NCI-H2107 (cell line): ENCODE results near the gene TMEM184A.

Experiments
- DNase-seq: peaks from one replicate; lab custom pipeline; 2025; lab: John Stamatoyannopoulos, UW

Gene TMEM184A

GRCh38 chr7:1539181-1539881, 16.7 kb downstream of the TMEM184A start:
- no peak for DNase-seq

DNA sequence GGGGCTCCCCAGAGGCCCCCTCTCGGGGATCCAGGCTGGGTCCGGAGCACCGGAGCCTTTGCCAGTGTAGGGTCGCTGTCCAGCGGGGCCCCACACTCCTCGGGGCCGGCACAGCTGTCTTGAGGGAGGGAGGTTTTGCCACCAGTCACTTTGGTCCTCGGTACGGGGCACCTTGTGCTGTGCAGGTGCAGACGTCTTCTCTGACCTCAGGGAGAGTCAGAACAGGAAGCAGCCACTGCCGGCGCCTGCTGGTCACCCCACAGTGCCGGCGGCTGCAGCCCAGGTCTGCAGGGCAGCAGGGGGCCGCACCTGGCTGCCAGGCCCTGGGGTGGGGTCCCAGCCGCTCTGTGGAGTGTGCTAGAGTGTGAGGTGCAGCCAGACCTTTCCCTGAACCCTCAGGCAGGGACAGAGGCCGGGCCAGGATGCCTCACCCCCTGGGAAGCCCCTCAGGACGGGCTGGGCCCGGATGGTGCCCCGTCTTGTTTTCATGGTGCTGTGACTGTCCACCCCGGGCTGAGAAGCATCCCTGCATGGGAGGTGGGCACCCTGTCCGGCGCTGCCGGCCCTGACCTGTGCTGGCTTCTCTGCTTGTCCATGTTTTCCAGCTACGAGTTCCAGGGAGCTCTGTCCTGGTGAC, 17.3 kb downstream of the TMEM184A start:
- no peak for DNase-seq

- no peak for DNase-seq
Observed at GRCh38 chr7:1537535-1538412, 18.2 kb downstream of the TMEM184A start.

DNA sequence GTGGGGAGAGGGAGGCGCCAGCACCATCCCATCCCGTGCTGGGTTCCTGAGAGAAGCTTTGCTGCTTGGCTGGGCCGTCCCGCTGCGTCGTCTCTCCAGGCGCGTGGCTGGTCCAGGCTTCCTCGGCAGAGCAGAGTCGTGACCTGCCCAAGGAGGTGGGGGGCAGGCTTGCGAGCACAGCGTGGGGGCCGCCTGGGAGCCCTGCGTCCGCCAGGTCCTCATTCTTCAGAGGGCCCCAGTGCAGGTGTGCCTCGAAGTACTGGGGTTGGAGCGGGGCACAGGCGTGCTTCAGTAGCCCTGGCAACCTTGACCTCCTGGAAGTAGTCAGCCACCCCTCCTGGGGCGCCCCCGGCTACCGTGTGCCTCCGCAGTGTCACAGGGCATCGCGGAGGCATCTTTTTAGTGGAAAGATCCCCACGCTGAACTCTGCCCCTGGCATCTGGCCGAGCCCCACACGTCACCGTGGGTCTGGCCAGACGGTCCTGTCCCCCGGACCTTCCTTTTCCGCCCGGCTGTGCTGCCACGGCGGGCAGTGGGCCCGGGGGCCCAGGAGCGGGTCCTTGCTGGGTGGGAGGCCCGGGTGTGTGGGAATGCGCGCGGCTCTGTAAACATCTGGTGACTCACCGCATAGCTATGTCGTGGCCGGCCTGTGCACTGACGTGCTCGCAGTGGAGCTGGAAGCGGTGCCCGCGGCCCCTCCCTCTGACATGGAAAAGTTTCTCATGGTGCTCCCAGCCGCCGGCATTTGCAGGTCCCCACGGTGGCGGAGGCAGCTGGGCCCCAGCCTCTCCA, 19.1 kb downstream of the TMEM184A start:
- no peak for DNase-seq

DNA sequence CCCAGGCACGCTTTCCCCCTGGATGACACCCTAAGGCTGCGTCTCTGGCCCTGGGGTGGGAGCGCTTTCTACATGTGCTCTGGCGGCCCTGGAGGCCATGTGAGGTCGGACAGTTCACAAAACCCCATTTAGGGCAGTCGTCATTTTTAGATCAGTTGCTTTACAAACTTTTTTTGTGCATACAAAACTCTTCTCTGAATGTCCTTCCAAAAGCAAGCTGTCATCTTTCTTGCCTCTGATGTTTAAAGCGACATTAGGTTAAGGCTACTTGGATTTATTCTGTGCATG, 19.6 kb downstream of the TMEM184A start:
- no peak for DNase-seq

DNA sequence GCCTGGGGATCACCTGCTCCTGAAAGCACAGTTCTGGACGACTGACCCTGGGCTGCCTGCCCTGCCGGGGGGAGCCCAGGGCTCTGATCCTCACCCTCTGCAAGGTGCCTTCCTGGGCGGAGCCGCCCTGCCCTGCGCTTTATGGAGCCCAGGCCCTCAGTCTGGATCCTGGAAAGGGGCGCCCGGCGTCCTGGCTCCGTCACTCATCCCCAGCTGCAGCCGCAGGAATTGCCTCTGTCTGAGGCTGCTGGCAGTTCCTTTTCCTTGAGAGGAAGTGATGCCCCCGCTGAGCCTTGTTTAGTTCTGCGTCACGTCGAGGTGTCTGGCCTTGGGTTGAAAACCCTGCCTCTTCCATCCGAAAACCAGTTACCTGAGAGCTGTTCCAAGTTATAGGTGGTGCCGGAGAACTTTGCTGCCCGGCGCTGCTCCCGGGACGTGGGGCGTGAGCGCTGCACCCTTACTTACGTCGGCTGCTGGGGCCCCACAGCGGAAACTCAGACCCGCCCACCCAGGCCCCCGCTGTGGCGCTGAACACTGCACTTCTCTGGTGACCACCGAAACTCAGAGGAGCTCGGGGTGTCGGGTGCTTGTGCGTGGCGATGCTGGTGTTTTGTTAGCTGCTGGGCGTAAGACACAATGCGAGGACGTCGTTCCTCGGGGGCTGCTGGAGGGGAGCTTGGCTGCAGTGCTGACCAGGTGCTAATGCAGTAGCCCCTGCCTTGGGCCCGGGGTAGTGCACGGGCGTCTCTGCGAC, 20.1 kb downstream of the TMEM184A start:
- no peak for DNase-seq

GRCh38 chr7:1535100-1535458, 20.9 kb downstream of the TMEM184A start:
- DNase-seq = no peak

DNA sequence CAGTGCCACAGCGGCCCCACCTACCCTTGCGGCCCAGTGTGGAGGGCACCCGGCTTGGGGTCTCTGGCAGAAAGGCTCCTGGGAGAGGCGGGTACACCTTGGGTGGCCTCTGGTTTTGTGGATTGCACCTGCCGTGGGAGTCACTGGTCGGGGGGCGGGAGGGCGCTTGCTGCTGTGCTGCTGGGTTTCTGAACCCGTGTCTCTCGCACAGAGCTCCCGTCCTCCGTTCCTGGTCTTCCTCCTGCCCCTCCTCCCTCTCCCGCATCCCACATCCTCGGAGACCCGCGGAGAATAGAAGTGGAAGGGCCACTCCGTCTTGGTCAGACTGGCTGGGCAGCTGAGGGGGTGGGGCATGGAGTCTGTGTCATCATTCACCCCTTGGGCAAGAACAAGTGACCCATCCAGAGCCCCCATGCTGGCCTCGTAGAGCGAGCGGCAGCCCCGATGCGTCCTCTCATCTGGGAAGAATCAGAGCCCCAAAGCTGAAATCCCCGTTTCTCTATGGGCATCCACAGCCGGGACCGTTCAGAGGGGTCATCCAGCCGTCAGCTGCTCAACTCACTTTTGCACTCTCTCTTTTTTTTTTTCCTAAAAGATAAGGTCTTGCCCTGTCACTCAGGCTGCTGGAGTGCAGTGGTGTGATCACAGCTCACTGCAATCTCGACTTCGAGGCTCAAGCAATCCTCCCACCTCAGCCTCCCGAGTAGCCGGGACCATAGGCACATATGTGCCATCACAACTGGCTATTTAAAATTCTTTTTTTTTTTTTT, 21.5 kb downstream of the TMEM184A start:
- DNase-seq = no peak

- DNase-seq = no peak
Observed at GRCh38 chr7:1533547-1534329, 22.3 kb downstream of the TMEM184A start.

DNA sequence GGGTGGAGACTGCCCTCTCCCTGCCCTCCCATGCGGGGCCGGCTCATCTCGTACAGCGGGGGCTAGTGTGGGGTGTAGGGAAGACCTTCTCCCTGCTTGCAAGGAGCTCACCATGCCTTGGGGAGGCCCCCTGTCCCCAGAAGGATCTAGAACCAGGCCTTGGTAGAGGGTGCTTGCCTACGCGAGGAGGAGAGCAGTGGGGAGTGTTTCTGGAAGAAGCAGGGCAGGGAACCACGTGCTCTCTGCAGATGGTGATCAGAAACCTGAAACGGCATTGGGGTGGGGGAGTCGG, 22.8 kb downstream of the TMEM184A start:
- no peak for DNase-seq

GRCh38 chr7:1532456-1533254, 23.4 kb downstream of the TMEM184A start:
- no peak for DNase-seq

DNA sequence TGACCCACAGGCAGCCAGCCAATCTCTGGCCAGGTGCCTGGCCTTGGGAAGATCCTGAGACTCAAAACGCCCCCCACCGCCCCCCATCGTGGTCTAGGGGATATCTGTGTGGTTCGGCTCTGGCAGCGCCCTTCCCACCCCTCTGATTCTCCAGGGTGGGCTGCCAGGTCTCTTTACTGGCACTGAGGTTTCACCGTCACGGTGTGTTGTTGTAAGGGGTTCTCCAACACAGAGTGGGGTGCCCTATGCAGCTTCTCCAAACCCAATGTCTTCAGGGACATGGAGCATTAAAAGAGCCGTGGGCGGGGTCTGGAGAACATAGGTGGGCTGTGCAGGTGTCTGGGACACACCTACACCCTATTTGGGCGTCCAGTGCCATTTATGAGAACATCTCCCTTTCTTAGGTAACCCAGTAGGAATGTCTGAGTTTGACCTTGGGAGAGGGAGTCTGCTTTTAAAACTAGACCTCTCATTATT, 24.0 kb downstream of the TMEM184A start:
- no peak for DNase-seq

- no peak for DNase-seq
Observed at GRCh38 chr7:1531263-1531978, 24.6 kb downstream of the TMEM184A start.

- DNase-seq = no peak
Observed at GRCh38 chr7:1530946-1531262, 25.1 kb downstream of the TMEM184A start.

DNA sequence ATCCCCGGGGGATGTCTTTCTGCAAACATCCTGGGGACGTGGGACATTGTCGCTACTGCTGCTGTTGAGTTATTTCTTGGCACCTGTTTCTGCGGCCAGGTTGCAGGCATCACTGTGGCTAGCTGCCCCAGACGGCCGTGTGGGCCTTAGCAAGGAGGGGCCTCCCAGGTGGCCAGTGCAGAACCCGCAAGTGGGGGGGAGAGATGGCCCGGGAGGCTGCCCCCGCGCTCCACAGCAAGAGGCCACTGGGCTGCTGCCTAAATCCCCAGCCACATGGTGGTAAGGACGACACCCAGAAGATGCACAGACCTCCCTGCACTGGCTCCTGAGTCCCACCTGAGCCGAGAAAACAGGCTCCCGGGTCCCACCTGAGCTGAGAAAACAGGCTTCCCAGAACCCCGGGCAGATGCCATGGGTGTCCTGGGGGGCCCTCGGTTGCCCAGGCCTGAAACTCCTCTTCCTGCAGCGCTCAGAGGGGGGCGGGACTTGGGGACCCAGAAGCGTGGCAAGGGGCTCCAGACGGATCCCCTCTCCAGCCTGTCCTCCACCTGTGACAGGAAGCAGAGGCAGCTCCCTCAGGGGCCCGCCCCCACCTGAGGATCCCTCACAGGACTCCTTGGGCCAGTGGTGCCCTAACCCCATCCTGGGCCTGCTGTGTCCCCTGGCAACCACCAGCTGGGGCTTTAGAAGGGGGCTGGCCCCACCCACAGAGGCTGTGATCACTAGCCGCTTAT, 26.5 kb downstream of the TMEM184A start:
- no peak for DNase-seq

- no peak for DNase-seq
Observed at GRCh38 chr7:1526271-1526754, 29.7 kb downstream of the TMEM184A start.

DNA sequence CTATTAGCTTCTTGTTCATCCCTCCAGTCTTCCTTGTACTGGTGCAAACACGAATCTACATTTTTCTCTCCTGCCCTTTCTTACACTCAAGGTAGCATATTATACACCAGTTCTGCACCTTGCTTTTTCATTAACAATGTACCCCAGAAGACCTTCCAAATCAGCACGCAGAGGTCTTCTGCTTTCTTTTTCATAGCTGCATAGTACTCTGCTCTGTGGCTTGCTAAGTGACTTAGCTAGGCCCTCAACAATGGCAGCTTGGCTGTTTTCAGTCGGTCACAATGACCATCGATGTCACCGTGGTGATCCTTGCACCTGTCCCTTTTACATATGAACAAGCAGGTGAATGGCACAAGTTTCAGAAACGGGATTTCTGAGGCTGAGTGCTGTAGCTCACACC, 30.6 kb downstream of the TMEM184A start:
- no peak for DNase-seq

- DNase-seq = no peak
Observed at GRCh38 chr7:1523844-1524243, 32.2 kb downstream of the TMEM184A start.
